CD4-positive, alpha-beta T cell (primary cell): ENCODE results near the gene COX7A2L. TPM values are rescaled to one million over a fixed set of nuclear protein-coding genes. Genes with fewer than 3 reads are reported as not detected.

Source experiments
- ATAC-seq: fragments of 200-7000 bp; cut with Tn5 transposase; one replicate; pipeline ENCODE4 v1.10.0; 2022; ENCODE audit warnings: mild to moderate bottlenecking; ENCODE audit not compliant: poor library complexity
- CTCF ChIA-PET: fragments of 350-600 bp; sonication (Branson Sonifier 250); formaldehyde crosslinking; loops from one replicate; lab custom pipeline; 2021; ENCODE audit warnings: antibody characterized with exemption, inconsistent platforms; lab: Charles Lee
- POLR2A ChIA-PET: fragments of 350-600 bp; sonication (Branson Sonifier 250); formaldehyde crosslinking; loops from one replicate; lab custom pipeline; 2021; ENCODE audit warnings: antibody characterized with exemption, inconsistent platforms; lab: Charles Lee
- DNase-seq, 14 experiments: peaks; one replicate each; pipeline ENCODE4 v3.0.0-alpha.2; 2013 to 2020; ENCODE audit warnings: mixed read lengths in 2 of 14
- H3K27ac ChIP-seq, 2 donors: one replicate each; pipeline versions ENCODE4 v1.5.1 to v1.7.0; 2013; ENCODE audit warnings: low read length in 2 of 2, low read depth in 1 of 2, mild to moderate bottlenecking in 1 of 2
- H3K27me3 ChIP-seq, 2 experiments: 1 replicate in 1 of 2; 2 replicates in 1 of 2; pipeline versions ENCODE4 v1.6.1 to v1.7.0; 2013; ENCODE audit warnings: low read length in 2 of 2, control low read depth in 1 of 2, mild to moderate bottlenecking in 1 of 2, moderate library complexity in 1 of 2; ENCODE audit not compliant: insufficient read depth in 2 of 2, control insufficient read depth in 1 of 2
- H3K36me3 ChIP-seq: one replicate; pipeline ENCODE4 v1.6.1; 2013; ENCODE audit warnings: low read length, control low read depth; ENCODE audit not compliant: insufficient read depth
- H3K4me1 ChIP-seq: one replicate; pipeline ENCODE4 v1.6.1; 2013; ENCODE audit warnings: low read length, control low read depth; ENCODE audit not compliant: insufficient read depth
- H3K4me3 ChIP-seq: one replicate; pipeline ENCODE4 v1.5.1; 2013; ENCODE audit warnings: mild to moderate bottlenecking, low read length, moderate library complexity
- H3K9me3 ChIP-seq, 2 experiments: 1 replicate in 1 of 2; 2 replicates in 1 of 2; pipeline versions ENCODE4 v1.6.1 to v1.7.0; 2013; ENCODE audit warnings: low read length in 2 of 2, mild to moderate bottlenecking in 2 of 2, control low read depth in 1 of 2, moderate library complexity in 1 of 2; ENCODE audit not compliant: control insufficient read depth in 1 of 2, insufficient read depth in 1 of 2
- H3K27ac Mint-ChIP-seq: one replicate; pipeline ENCODE4 v1.8.0; 2020; ENCODE audit warnings: mixed read lengths
- H3K27me3 Mint-ChIP-seq: one replicate; pipeline ENCODE4 v1.8.0; 2021; ENCODE audit warnings: mixed read lengths
- H3K36me3 Mint-ChIP-seq: one replicate; pipeline ENCODE4 v1.8.0; 2021; ENCODE audit warnings: low read depth, mixed read lengths
- H3K4me1 Mint-ChIP-seq: one replicate; pipeline ENCODE4 v1.8.0; 2021; ENCODE audit warnings: low read depth, mixed read lengths
- H3K4me3 Mint-ChIP-seq: one replicate; pipeline ENCODE4 v1.8.0; 2020; ENCODE audit warnings: mild to moderate bottlenecking, mixed read lengths
- H3K9me3 Mint-ChIP-seq: one replicate; pipeline ENCODE4 v1.8.0; 2020; ENCODE audit warnings: mixed read lengths
- CTCF ChIP-seq: fragments of 200-600 bp; IDR thresholded peaks from one replicate; pipeline ENCODE4 v1.8.0; 2022; ENCODE audit warnings: antibody characterized with exemption, mild to moderate bottlenecking
- intact Hi-C, 2 experiments: fragments of 100-400 bp; cut with DNase I in 1 of 2; cut with micrococcal nuclease in 1 of 2; formaldehyde crosslinking; loops; one replicate each; pipeline versions ENCODE4 v1.15.1 to v1.9.0; 2023 to 2025; cut with DNase I, micrococcal nuclease
- total RNA-seq, 174 experiments: library from RNA in 2 of 174; stranded (reverse) in 2 of 174; gene quantifications; one replicate each; pipeline ENCODE4 v1.2.3 and lab custom pipeline; 2021 to 2026

The COX7A2L gene
- total RNA-seq, 2 experiments from 2014 or later = 51.3 to 57.3 TPM

- no peak overlapping the region for H3K4me3 ChIP-seq
- no peaks in the 10 kb centered on the region for H3K27me3 Mint-ChIP-seq
- no peak for ATAC-seq
- POLR2A ChIA-PET = no interaction called here
- DNase-seq = no peak
- intact Hi-C loops = no loop called here
- no peak for TF ChIP-seq CTCF
- peaks cover 93% of the 10 kb centered on the region for H3K36me3 Mint-ChIP-seq
- no peak overlapping the region for H3K27ac ChIP-seq
- peaks cover 7% of the 10 kb centered on the region for H3K9me3 Mint-ChIP-seq
- H3K36me3 ChIP-seq = peaks cover 63% of the 10 kb centered on the region
- H3K27me3 ChIP-seq = no peaks in the 10 kb centered on the region
- H3K4me1 Mint-ChIP-seq = peaks cover 4% of the 10 kb centered on the region
- CTCF ChIA-PET = no interaction called here
- no peak overlapping the region for H3K27ac Mint-ChIP-seq
- H3K9me3 ChIP-seq = peaks cover 0 to 17% of the 10 kb centered on the region in 2 experiments
- H3K4me1 ChIP-seq = no peaks in the 10 kb centered on the region
- no peak overlapping the region for H3K4me3 Mint-ChIP-seq
Measured at GRCh38 chr2:42334220-42334619, 26.8 kb downstream of the COX7A2L start.

- CTCF ChIA-PET = no interaction called here
- Mint-ChIP-seq H3K27me3 (no peaks in the 10 kb centered on the region), H3K4me3 (no peak overlapping the region), H3K9me3 (peaks cover 7% of the 10 kb centered on the region), H3K36me3 (peaks cover 96% of the 10 kb centered on the region), H3K27ac (peak overlapping the region; percentile 43), H3K4me1 (peaks cover 4% of the 10 kb centered on the region)
- no peak for DNase-seq
- H3K36me3 ChIP-seq = peaks cover 70% of the 10 kb centered on the region
- peaks cover 0 to 11% of the 10 kb centered on the region in 2 experiments for H3K9me3 ChIP-seq
- no peak overlapping the region for H3K4me3 ChIP-seq
- H3K27me3 ChIP-seq = no peaks in the 10 kb centered on the region
- intact Hi-C loops = no loop called here
- TF ChIP-seq CTCF = no peak
- no peaks in the 10 kb centered on the region for H3K4me1 ChIP-seq
- ATAC-seq = no peak
- no peak overlapping the region for H3K27ac ChIP-seq
- POLR2A ChIA-PET = no interaction called here
Measured at GRCh38 chr2:42333579-42333978, 27.4 kb downstream of the COX7A2L start.

GRCh38 chr2:42332575-42332974 lies 28.4 kb downstream of the COX7A2L start:
- no peaks in the 10 kb centered on the region for H3K27me3 ChIP-seq
- ATAC-seq = no peak
- ChIA-PET POLR2A (no interaction called here), CTCF (no interaction called here)
- Mint-ChIP-seq H3K27ac (peak overlapping the region; percentile 43), H3K9me3 (peaks cover 5% of the 10 kb centered on the region), H3K4me1 (peaks cover 4% of the 10 kb centered on the region), H3K36me3 (peaks cover 95% of the 10 kb centered on the region), H3K27me3 (no peaks in the 10 kb centered on the region), H3K4me3 (no peak overlapping the region)
- no peaks in the 10 kb centered on the region for H3K4me1 ChIP-seq
- peaks cover 0 to 1% of the 10 kb centered on the region in 2 experiments for H3K9me3 ChIP-seq
- DNase-seq = no peak
- peaks cover 80% of the 10 kb centered on the region for H3K36me3 ChIP-seq
- H3K4me3 ChIP-seq = no peak overlapping the region
- intact Hi-C loops = no loop called here
- no peak for TF ChIP-seq CTCF
- no peak overlapping the region for H3K27ac ChIP-seq
